Mucosa of stomach (tissue), 1 donor: ENCODE results near the gene NFAM1.

Source experiments
- H3K27me3 ChIP-seq: one replicate; pipeline ENCODE4 v1.7.0; 2013; ENCODE audit warnings: mild to moderate bottlenecking, low read length; ENCODE audit not compliant: control insufficient read depth, insufficient read depth
- H3K36me3 ChIP-seq: one replicate; pipeline ENCODE4 v1.7.0; 2013; ENCODE audit warnings: low read length; ENCODE audit not compliant: control insufficient read depth, insufficient read depth
- H3K4me1 ChIP-seq: one replicate; pipeline ENCODE4 v1.7.0; 2013; ENCODE audit warnings: mild to moderate bottlenecking, low read length; ENCODE audit not compliant: control insufficient read depth, insufficient read depth
- H3K4me3 ChIP-seq: one replicate; pipeline ENCODE4 v1.7.0; 2013; ENCODE audit warnings: low read length
- H3K9ac ChIP-seq: one replicate; pipeline ENCODE4 v1.7.0; 2013; ENCODE audit warnings: mild to moderate bottlenecking, low read length, moderate library complexity
- H3K9me3 ChIP-seq: one replicate; pipeline ENCODE4 v1.7.0; 2013; ENCODE audit warnings: mild to moderate bottlenecking, low read length, moderate library complexity; ENCODE audit not compliant: control insufficient read depth
- donor health status: Pancreatic carcinoma.

Gene NFAM1

GRCh38 chr22:42342426-42343120 lies 89.6 kb downstream of the NFAM1 start:
- no peaks in the 10 kb centered on the region for H3K9me3 ChIP-seq
- peaks cover 9% of the 10 kb centered on the region for H3K4me1 ChIP-seq
- no peak overlapping the region for H3K4me3 ChIP-seq
- H3K9ac ChIP-seq = peak overlapping the region; percentile 12
- H3K27me3 ChIP-seq = peaks cover 9% of the 10 kb centered on the region
- no peaks in the 10 kb centered on the region for H3K36me3 ChIP-seq

DNA sequence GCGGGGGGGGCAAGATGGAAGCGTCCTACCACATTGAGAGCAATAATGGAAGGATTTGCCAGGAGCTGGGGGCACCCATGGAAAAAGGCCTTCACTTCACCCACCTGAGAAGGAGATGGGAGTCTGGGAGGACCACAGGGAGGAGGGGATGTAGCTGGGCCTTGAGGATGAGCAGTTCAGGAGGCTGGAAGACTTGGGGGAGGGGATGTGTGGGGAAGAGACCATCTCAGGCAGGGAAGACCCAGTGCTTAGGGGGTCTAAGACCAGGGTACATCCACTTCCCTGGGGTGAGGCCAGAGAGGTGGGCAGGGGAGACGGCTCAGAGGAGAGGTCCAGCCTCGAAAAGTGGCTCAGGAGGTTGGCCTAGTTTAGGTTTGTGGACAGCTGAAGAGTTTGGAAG lies 90.4 kb downstream of the NFAM1 start:
- H3K36me3 ChIP-seq = no peaks in the 10 kb centered on the region
- H3K4me1 ChIP-seq = peaks cover 9% of the 10 kb centered on the region
- H3K4me3 ChIP-seq = no peak overlapping the region
- H3K27me3 ChIP-seq = peaks cover 9% of the 10 kb centered on the region
- H3K9me3 ChIP-seq = no peaks in the 10 kb centered on the region
- no peak overlapping the region for H3K9ac ChIP-seq

DNA sequence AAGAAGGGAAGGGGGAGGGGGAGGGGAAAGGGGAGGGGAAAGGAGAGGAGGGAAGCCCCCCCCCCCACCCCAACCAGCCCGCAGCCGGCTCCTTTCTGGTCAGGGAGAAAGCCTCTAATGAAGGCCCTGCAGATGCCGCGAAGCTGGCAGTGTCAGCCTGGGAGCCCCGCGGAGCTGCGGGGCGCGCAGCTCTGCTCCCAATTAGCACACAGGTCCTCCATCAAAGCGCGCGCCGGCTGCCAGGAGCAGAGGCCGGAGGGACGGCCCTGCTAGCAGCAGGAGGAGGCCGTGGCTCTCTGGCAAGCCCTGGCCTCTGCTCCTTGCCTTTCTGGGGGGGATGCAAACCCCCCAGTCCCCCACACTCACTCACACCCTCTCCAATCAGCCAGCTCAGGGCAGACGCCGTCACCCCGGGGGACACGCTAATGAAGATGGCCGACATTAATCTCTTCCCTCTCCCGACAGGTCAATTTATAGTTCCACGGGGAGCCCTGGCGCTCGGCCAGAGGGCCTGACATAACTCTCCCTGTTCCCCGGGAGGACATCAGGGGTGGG lies 91.3 kb downstream of the NFAM1 start:
- H3K9me3 ChIP-seq = no peaks in the 10 kb centered on the region
- H3K4me1 ChIP-seq = peaks cover 14% of the 10 kb centered on the region
- peaks cover 9% of the 10 kb centered on the region for H3K27me3 ChIP-seq
- H3K4me3 ChIP-seq = no peak overlapping the region
- no peak overlapping the region for H3K9ac ChIP-seq
- no peaks in the 10 kb centered on the region for H3K36me3 ChIP-seq

- peaks cover 17% of the 10 kb centered on the region for H3K4me1 ChIP-seq
- H3K9ac ChIP-seq = no peak overlapping the region
- H3K4me3 ChIP-seq = no peak overlapping the region
Observed at GRCh38 chr22:42340150-42340549, 92.1 kb downstream of the NFAM1 start.

GRCh38 chr22:42338479-42338878 lies 93.7 kb downstream of the NFAM1 start:
- no peak overlapping the region for H3K9ac ChIP-seq
- no peaks in the 10 kb centered on the region for H3K36me3 ChIP-seq
- H3K4me1 ChIP-seq = peaks cover 17% of the 10 kb centered on the region
- no peak overlapping the region for H3K4me3 ChIP-seq
- H3K27me3 ChIP-seq = peaks cover 9% of the 10 kb centered on the region
- H3K9me3 ChIP-seq = no peaks in the 10 kb centered on the region

More at GRCh38 chr22:42340150-42340549, 92.1 kb downstream of the NFAM1 start:
- Histone ChIP-seq H3K9me3 (no peaks in the 10 kb centered on the region), H3K36me3 (no peaks in the 10 kb centered on the region), H3K27me3 (peaks cover 9% of the 10 kb centered on the region)

- peaks cover 10% of the 10 kb centered on the region for H3K4me1 ChIP-seq
- H3K4me3 ChIP-seq = no peak overlapping the region
- no peaks in the 10 kb centered on the region for H3K9me3 ChIP-seq
- H3K27me3 ChIP-seq = peaks cover 2% of the 10 kb centered on the region
- H3K36me3 ChIP-seq = no peaks in the 10 kb centered on the region
- H3K9ac ChIP-seq = no peak overlapping the region
Observed at GRCh38 chr22:42337356-42337755, 94.8 kb downstream of the NFAM1 start.

DNA sequence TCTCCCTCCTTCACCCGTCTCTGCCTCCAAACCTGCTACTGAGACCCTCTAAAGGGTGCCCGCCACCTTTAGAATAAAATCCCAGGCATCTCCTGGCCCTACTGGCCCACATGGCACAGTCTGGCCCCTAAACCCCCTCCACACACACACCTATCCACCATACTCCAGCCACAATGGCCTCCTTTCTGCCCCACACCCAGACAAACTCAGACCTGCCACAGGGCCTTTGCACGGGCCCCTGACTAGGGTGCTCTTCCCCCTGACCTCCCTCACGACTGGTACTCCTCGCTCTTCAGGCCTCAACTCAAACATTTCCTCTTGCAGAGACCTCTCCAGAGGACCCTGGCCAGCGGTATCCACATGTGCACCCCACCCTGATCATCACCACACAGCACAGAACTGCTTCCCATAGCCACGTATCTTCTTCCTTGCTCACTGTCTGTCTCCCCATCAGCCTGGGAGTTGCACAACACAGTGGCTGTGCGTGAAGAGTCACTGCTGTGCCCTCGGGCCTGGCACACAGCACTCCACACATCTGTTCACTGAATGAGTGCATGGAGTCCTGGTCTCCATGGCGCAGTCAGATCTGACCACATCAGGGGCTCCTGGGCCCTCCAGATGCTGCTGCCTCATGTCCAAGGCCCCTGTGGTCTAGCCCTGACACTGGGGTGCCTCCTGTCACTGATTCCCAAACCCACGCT lies 95.5 kb downstream of the NFAM1 start:
- H3K9ac ChIP-seq = no peak overlapping the region
- no peak overlapping the region for H3K4me3 ChIP-seq
- peaks cover 8% of the 10 kb centered on the region for H3K4me1 ChIP-seq
- H3K36me3 ChIP-seq = no peaks in the 10 kb centered on the region
- peaks cover 3% of the 10 kb centered on the region for H3K27me3 ChIP-seq
- no peaks in the 10 kb centered on the region for H3K9me3 ChIP-seq

DNA sequence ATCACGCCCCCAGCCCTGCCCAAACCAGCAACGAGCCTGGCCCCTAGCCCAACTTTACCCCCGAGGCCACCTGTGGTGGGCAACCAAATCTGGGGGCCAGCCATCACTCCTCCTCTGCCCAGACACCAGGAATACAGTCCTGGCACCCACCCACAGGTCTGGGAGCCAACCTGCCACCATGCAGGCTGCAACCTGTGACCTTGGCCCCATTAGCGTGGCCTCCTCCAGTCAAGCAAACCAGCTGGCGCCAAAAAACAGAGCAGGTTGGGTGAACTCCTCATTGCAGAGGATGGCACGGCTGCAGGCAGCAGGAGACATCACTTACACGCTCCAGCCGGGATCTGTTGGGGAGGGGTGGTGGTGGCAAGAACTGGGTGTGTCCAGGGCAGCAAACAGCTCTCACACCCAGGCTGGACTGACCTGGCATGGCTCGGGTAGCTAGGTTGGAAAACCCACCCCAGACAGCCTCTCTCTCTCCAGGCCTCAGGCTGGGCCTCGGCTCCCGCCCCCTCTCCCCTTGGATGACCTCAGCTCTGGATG lies 96.3 kb downstream of the NFAM1 start:
- Histone ChIP-seq H3K4me1 (peaks cover 11% of the 10 kb centered on the region), H3K36me3 (no peaks in the 10 kb centered on the region), H3K27me3 (peaks cover 8% of the 10 kb centered on the region), H3K4me3 (no peak overlapping the region), H3K9ac (no peak overlapping the region), H3K9me3 (no peaks in the 10 kb centered on the region)

DNA sequence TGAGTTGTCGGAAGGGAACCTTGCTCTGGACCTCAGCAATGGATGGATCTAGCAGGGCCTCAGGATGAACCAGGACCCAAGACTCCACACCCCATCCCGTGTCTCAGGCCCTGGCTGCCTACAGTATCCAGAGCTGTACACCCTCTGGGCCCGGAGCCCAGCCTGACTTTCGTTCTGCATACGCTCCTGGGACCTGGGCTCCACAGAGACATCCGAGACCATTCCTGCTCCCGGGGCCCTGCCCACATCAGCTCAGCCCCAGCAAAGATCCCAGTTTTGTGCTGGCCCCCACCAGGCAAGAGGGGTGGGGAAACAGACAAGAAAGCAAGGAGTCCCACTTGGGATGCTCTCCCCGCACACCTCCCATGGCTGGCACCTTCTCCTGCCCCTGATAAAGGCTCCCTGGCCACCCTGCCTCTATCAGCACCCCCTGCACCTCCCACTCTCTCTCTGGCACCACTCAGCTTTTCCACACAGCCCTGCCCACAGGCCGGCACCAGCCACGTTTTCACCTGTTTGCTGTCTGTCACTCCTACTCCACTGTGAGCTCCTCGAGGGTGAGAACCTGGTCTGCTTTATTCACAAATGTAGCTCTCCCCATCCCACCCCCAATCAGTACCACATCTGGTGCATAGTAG lies 97.2 kb downstream of the NFAM1 start:
- H3K9me3 ChIP-seq = no peaks in the 10 kb centered on the region
- no peak overlapping the region for H3K4me3 ChIP-seq
- H3K27me3 ChIP-seq = peaks cover 12% of the 10 kb centered on the region
- no peaks in the 10 kb centered on the region for H3K36me3 ChIP-seq
- H3K4me1 ChIP-seq = peaks cover 11% of the 10 kb centered on the region
- no peak overlapping the region for H3K9ac ChIP-seq

- peaks cover 12% of the 10 kb centered on the region for H3K4me1 ChIP-seq
- no peaks in the 10 kb centered on the region for H3K9me3 ChIP-seq
- H3K9ac ChIP-seq = no peak overlapping the region
- no peak overlapping the region for H3K4me3 ChIP-seq
- H3K36me3 ChIP-seq = no peaks in the 10 kb centered on the region
- H3K27me3 ChIP-seq = peaks cover 12% of the 10 kb centered on the region
Observed at GRCh38 chr22:42333544-42333943, 98.7 kb downstream of the NFAM1 start.

GRCh38 chr22:42332089-42332488 lies 100.1 kb downstream of the NFAM1 start:
- H3K4me1 ChIP-seq = peaks cover 19% of the 10 kb centered on the region
- H3K9ac ChIP-seq = no peak overlapping the region
- no peaks in the 10 kb centered on the region for H3K36me3 ChIP-seq
- no peak overlapping the region for H3K4me3 ChIP-seq
- peaks cover 12% of the 10 kb centered on the region for H3K27me3 ChIP-seq
- no peaks in the 10 kb centered on the region for H3K9me3 ChIP-seq

DNA sequence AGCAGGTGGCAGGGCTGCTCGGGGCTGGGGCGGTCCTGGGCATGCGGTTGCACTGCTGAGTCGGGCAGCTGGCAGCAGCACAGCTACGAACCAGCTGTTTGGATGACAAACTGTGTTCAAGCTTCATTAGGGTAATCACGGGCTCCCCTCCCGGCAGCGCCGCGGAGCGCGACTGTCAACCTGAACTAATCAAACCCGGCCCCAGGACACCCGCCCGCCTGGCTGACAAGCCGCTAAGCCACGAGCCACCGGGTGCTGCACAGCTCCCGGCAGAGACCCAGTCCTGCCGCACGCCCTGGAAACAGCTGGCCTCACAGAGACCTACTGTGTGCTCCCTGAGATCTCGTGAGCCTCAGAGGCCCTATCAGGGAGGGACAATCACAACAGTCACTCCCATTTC lies 101.2 kb downstream of the NFAM1 start:
- no peak overlapping the region for H3K9ac ChIP-seq
- H3K9me3 ChIP-seq = no peaks in the 10 kb centered on the region
- no peaks in the 10 kb centered on the region for H3K36me3 ChIP-seq
- no peak overlapping the region for H3K4me3 ChIP-seq
- H3K4me1 ChIP-seq = peaks cover 15% of the 10 kb centered on the region
- H3K27me3 ChIP-seq = peaks cover 12% of the 10 kb centered on the region
